ENCODE results near the gene SNN.

SNN gene

DNA sequence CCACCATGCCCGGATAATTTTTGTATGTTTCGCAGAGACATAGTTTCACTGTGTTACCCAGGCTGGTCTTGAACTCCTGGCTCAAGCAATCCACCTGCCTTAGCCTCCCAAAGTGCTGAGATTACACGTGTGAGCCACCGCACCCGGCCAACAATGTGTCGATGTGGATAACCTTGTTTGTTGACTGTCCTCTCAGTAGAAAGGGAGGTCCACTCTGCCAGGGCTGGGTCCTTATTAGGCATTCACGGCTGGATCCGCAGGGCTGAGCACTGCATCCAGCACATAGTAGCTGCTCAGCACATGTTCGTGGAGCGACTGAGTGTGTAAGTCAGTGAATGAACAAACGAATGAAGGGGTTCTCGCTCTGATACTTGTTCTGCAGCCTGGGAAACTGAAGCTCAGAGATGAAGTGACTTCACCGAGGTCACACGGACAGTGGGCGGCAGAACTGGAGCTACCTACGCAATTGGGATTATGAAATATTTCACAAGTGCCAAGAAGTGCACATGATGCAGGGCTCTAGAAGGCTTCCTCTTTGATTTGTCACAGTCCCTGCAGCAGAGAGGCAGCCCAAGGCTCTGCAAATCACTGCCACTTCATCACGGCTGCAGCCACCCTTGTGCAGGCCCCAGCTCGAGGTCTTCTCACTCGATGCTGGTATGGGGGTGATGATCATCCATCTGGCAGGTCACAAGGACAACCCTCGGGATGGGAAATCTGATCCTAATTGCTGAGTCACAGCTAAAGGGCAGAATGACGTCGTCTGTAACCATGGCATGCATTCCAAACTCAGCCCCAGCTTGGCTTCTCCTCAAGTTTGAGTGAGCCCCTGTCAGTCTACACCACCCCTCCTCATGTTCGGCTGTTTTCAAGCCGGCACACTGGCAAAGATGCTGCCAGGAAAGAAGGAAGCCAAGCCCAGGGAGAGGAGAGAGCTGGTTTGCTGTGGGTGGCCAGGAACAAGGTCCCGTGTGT is 28.0 kb upstream of the SNN start:
- H3K4me1 ChIP-seq (ENCODE audit: insufficient read depth, low read length, poor library complexity, severe bottlenecking), result no peaks in the 10 kb centered on the region
- H2AFZ ChIP-seq (ENCODE audit: low read length), result no peak overlapping the region
- H3K4me2 ChIP-seq (ENCODE audit: low read depth, low read length, poor library complexity, severe bottlenecking), result no peak overlapping the region
- no peak for TF ChIP-seq EZH2phosphoT487 (IDR thresholded peaks at IDR 0.05; ENCODE audit: borderline replicate concordance)
- TF ChIP-seq, protein P1, sequence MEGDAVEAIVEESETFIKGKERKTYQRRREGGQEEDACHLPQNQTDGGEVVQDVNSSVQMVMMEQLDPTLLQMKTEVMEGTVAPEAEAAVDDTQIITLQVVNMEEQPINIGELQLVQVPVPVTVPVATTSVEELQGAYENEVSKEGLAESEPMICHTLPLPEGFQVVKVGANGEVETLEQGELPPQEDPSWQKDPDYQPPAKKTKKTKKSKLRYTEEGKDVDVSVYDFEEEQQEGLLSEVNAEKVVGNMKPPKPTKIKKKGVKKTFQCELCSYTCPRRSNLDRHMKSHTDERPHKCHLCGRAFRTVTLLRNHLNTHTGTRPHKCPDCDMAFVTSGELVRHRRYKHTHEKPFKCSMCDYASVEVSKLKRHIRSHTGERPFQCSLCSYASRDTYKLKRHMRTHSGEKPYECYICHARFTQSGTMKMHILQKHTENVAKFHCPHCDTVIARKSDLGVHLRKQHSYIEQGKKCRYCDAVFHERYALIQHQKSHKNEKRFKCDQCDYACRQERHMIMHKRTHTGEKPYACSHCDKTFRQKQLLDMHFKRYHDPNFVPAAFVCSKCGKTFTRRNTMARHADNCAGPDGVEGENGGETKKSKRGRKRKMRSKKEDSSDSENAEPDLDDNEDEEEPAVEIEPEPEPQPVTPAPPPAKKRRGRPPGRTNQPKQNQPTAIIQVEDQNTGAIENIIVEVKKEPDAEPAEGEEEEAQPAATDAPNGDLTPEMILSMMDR (conservative IDR thresholded peaks at IDR 0.05; ENCODE audit: low read length), result no peak
- no peaks in the 10 kb centered on the region for H3K27me3 ChIP-seq (ENCODE audit: insufficient read depth, low read length, poor library complexity, severe bottlenecking)
- no peaks in the 10 kb centered on the region for H3K79me2 ChIP-seq (ENCODE audit: insufficient read depth, low read length)
- H3K4me3 ChIP-seq (ENCODE audit: low read length, poor library complexity, severe bottlenecking), result no peak overlapping the region
- no peaks in the 10 kb centered on the region for H3K9me3 ChIP-seq (ENCODE audit: insufficient read depth, low read depth, low read length)
- H3F3A ChIP-seq (ENCODE audit: low read depth), result no peaks in the 10 kb centered on the region
- H3K36me3 ChIP-seq (ENCODE audit: insufficient read depth, low read length), result no peaks in the 10 kb centered on the region
- H3K9ac ChIP-seq (ENCODE audit: low read depth, low read length, poor library complexity, severe bottlenecking), result no peak overlapping the region
- H3K9me2 ChIP-seq (replicated peaks; ENCODE audit: low read depth, low read length), result no peaks in the 10 kb centered on the region
- no peaks in the 10 kb centered on the region for H4K20me1 ChIP-seq (ENCODE audit: insufficient read depth, low read length, poor library complexity, severe bottlenecking)

DNA sequence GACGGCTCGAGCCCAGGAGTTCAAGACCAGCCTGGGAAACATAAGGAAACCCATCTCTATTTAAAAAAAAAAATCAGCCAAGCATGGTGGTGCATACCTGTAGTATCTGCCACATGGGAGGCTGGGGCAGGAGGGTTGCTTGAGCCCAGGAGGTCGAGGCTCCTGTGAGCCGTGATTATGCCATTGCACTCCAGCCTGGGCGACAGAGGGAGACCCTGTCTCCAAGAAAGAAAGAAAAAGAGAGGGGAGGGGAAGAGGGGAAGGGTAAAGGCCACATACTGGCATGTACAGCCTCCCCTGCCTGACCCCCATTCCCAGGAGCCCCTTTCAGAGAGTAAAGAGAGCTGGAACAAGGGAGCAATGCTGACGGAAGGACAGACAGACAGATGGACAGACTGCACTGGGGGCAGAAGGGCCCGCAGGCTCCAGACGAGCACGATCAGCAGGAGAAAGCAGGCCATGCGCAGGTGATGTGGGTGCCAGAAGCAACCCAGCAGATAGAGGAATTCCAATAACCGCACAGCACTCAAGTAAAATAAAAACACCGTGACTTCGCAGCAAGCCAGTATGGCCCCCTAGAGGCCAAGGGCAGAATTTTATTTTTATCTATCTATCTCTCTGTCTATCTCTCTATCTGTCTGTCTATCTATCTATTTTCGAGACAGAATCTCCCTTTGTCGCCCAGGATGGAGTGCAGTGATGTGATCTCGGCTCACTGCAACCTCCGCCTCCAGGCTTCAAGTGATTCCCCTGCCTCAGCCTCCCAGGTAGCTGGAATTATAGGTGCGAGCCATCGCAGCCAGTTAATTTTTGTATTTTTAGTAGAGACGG is 27.1 kb upstream of the SNN start:
- Histone ChIP-seq H3K4me2 (ENCODE audit: low read depth, low read length, poor library complexity, severe bottlenecking) (no peak overlapping the region), H4K20me1 (ENCODE audit: insufficient read depth, low read length, poor library complexity, severe bottlenecking) (no peaks in the 10 kb centered on the region), H2AFZ (ENCODE audit: low read length) (no peak overlapping the region), H3K9ac (ENCODE audit: low read depth, low read length, poor library complexity, severe bottlenecking) (no peak overlapping the region), H3K27me3 (ENCODE audit: insufficient read depth, low read length, poor library complexity, severe bottlenecking) (no peaks in the 10 kb centered on the region), H3K4me1 (ENCODE audit: insufficient read depth, low read length, poor library complexity, severe bottlenecking) (no peaks in the 10 kb centered on the region), H3K9me2 (replicated peaks; ENCODE audit: low read depth, low read length) (no peaks in the 10 kb centered on the region), H3F3A (ENCODE audit: low read depth) (no peaks in the 10 kb centered on the region), H3K79me2 (ENCODE audit: insufficient read depth, low read length) (no peaks in the 10 kb centered on the region), H3K4me3 (ENCODE audit: low read length, poor library complexity, severe bottlenecking) (no peak overlapping the region), H3K36me3 (ENCODE audit: insufficient read depth, low read length) (no peaks in the 10 kb centered on the region), H3K9me3 (ENCODE audit: insufficient read depth, low read depth, low read length) (no peaks in the 10 kb centered on the region)
- TF ChIP-seq, protein P1 (conservative IDR thresholded peaks at IDR 0.05; ENCODE audit: low read length), result peak; percentile 67
- no peak for TF ChIP-seq EZH2phosphoT487 (IDR thresholded peaks at IDR 0.05; ENCODE audit: borderline replicate concordance)

DNA sequence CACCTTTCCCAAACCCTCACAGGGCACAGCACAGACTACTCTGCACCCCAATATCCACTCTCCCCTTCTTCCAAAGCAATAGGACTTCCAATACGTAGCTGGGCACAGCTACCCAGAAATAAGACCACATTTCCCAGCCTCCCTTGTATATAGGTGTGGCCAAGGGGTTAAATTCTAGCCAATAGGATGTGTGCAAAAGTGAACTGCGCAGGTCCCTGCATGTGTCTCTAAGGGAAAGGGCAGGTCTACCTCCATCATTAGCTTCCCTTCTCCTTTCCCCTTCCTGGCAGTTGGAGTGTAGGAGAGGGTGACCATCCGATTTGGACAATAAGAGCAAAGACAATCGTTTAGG is 25.5 kb upstream of the SNN start:
- no peak overlapping the region for H3K9ac ChIP-seq (ENCODE audit: low read depth, low read length, poor library complexity, severe bottlenecking)
- no peaks in the 10 kb centered on the region for H4K20me1 ChIP-seq (ENCODE audit: insufficient read depth, low read length, poor library complexity, severe bottlenecking)
- H3K4me2 ChIP-seq (ENCODE audit: low read depth, low read length, poor library complexity, severe bottlenecking), result no peak overlapping the region
- H3K9me2 ChIP-seq (replicated peaks; ENCODE audit: low read depth, low read length), result no peaks in the 10 kb centered on the region
- H3K4me1 ChIP-seq (ENCODE audit: insufficient read depth, low read length, poor library complexity, severe bottlenecking), result no peaks in the 10 kb centered on the region
- no peaks in the 10 kb centered on the region for H3F3A ChIP-seq (ENCODE audit: low read depth)
- TF ChIP-seq EZH2phosphoT487 (IDR thresholded peaks at IDR 0.05; ENCODE audit: borderline replicate concordance), result no peak
- TF ChIP-seq, protein P1 (conservative IDR thresholded peaks at IDR 0.05; ENCODE audit: low read length), result no peak
- H2AFZ ChIP-seq (ENCODE audit: low read length), result no peak overlapping the region
- H3K79me2 ChIP-seq (ENCODE audit: insufficient read depth, low read length), result no peaks in the 10 kb centered on the region
- H3K4me3 ChIP-seq (ENCODE audit: low read length, poor library complexity, severe bottlenecking), result no peak overlapping the region
- H3K27me3 ChIP-seq (ENCODE audit: insufficient read depth, low read length, poor library complexity, severe bottlenecking), result no peaks in the 10 kb centered on the region
- no peaks in the 10 kb centered on the region for H3K36me3 ChIP-seq (ENCODE audit: insufficient read depth, low read length)
- H3K9me3 ChIP-seq (ENCODE audit: insufficient read depth, low read depth, low read length), result no peaks in the 10 kb centered on the region
